HepG2 (cell line): Measurements from ENCODE around the gene CPEB4. TPM values are rescaled to one million over a fixed set of nuclear protein-coding genes. Genes with fewer than 3 reads are reported as not detected.
A peak's percentile ranks its signal among the peaks of the same experiment; 100 is the strongest.

Experiments used
- ARNTL ChIP-seq: sonication (generic); formaldehyde crosslinking; IDR thresholded peaks from 2 replicates; pipeline ENCODE4 v1.4.0; 2020; ENCODE audit warnings: mild to moderate bottlenecking, missing genetic modification reagents
- CHD4 ChIP-seq: fragments of 200-600 bp; sonication (generic); IDR thresholded peaks from 2 replicates; pipeline ENCODE4 v1.7.0; 2017; ENCODE audit warnings: mild to moderate bottlenecking, low read length, borderline replicate concordance
- FOXK2 ChIP-seq: fragments of 450-650 bp; IDR thresholded peaks from 2 replicates; pipeline ENCODE4 v1.6.1; 2016
- KDM1A ChIP-seq: IDR thresholded peaks from 2 replicates; pipeline ENCODE4 v1.6.1; 2016; ENCODE audit warnings: missing compliant biosample characterization
- MED13 ChIP-seq: sonication (generic); formaldehyde crosslinking; IDR thresholded peaks from 2 replicates; pipeline ENCODE4 v1.5.0; 2020; ENCODE audit warnings: missing genetic modification reagents
- RCOR2 ChIP-seq: IDR thresholded peaks from 2 replicates; pipeline ENCODE4 v1.6.1; 2016; ENCODE audit warnings: missing biosample characterization, missing genetic modification reagents
- SIX4 ChIP-seq: sonication (generic); formaldehyde crosslinking; IDR thresholded peaks from 2 replicates; pipeline ENCODE4 v1.4.0; 2020; ENCODE audit warnings: missing genetic modification reagents
- TCF7 ChIP-seq: sonication (generic); IDR thresholded peaks from 2 replicates; pipeline ENCODE4 v1.6.1; 2016; ENCODE audit warnings: antibody characterized with exemption, low read depth
- THAP7 ChIP-seq: sonication (generic); formaldehyde crosslinking; IDR thresholded peaks from 2 replicates; pipeline ENCODE4 v1.8.1; 2023; ENCODE audit warnings: mild to moderate bottlenecking, missing genetic modification reagents
- ZMYM3 ChIP-seq: sonication (generic); formaldehyde crosslinking; IDR thresholded peaks from 2 replicates; pipeline ENCODE4 v1.5.1; 2020; ENCODE audit warnings: mild to moderate bottlenecking, missing genetic modification reagents
- ZNF207 ChIP-seq: fragments of 450-650 bp; IDR thresholded peaks from 2 replicates; pipeline ENCODE4 v1.6.1; 2016; ENCODE audit warnings: antibody characterized with exemption, borderline replicate concordance
- ZNF280D ChIP-seq: sonication (generic); formaldehyde crosslinking; IDR thresholded peaks from 2 replicates; pipeline ENCODE4 v1.5.1; 2020; ENCODE audit warnings: mild to moderate bottlenecking, missing genetic modification reagents
- ZNF282 ChIP-seq: fragments of 450-650 bp; IDR thresholded peaks from 2 replicates; pipeline ENCODE4 v1.6.1; 2018; ENCODE audit not compliant: partially characterized antibody
- ZNF615 ChIP-seq: sonication (generic); formaldehyde crosslinking; IDR thresholded peaks from 2 replicates; pipeline ENCODE4 v1.5.0; 2020; ENCODE audit warnings: mild to moderate bottlenecking, missing genetic modification reagents, borderline replicate concordance
- polyA plus RNA-seq, 8 experiments: library from polyadenylated mRNA; depleted of rRNA in 3 of 8; stranded (reverse) in 7 of 8; unstranded in 1 of 8; fragments of >200 nt; fragmentation: Illumina TruSeq in 4 of 8; extraction: Trizol in 4 of 8; gene quantifications; 2 replicates each; pipeline versions ENCODE4 v1.2.1 to v1.2.3, GENCODE V29; 2011 to 2016; ENCODE audit warnings: low read depth in 4 of 8, missing spikeins in 1 of 8, mixed read lengths in 1 of 8; ENCODE audit not compliant: insufficient read depth in 1 of 8
- total RNA-seq, 5 experiments: library from RNA; depleted of rRNA; stranded (reverse); fragments of >200 nt; fragmentation: Illumina TruSeq; extraction: Trizol; gene quantifications; 2 replicates each; pipeline ENCODE4 v1.2.3, GENCODE V29; 2016; ENCODE audit warnings: low read depth in 1 of 5
- TF ChIP-seq, protein P1 (sequence below): sonication (generic); formaldehyde crosslinking; IDR thresholded peaks from 2 replicates; pipeline ENCODE4 v1.8.1; 2023; ENCODE audit warnings: mild to moderate bottlenecking, missing genetic modification reagents, borderline replicate concordance
- TF ChIP-seq, protein P2 (sequence below): sonication (generic); formaldehyde crosslinking; IDR thresholded peaks from 2 replicates; pipeline ENCODE4 v1.5.1; 2020; ENCODE audit warnings: mild to moderate bottlenecking, moderate library complexity, missing genetic modification reagents

CPEB4 gene
- total and polyA plus RNA-seq, 2 of the 13 experiments (the other 11 are each of a cell fraction or from before 2014, with no cell fraction given): 7.7 to 26.7 TPM

DNA sequence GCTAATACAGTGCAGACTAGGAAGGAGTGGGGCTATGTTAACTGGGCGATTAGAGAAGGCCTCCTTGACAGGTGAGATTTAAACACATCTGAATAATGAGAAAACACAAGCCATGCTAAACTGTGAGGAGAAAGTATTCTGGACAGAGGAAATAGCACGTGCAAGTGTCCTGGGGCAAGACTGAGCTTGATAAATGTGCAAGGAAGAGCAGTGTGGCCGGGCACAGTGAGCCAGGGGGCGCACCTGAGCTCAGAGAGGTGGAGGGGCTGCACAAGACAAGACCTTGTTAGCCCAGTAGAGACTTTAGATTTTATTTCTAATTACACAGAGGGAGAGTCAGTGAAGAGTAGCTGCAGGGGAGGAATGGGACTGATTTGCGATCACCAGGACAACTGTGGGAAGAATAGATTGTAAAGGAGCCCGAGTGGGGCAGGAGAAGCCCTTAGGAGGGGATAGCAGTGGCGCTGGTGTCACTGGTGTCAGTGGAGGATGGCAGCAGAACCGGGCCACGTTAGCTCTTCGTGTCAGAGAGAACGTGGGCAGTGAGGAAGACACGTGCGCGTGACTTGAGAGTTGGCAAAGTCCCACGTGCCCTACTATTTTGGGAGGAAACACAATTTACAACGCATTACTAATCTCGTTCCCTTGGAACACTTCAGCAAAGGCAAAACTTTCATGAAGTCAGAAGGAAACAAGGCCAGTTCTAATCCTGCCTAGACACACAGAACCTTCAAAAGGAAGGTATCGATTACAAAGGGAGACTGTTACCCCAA lies 82.9 kb downstream of the CPEB4 start (continued):
- TF ChIP-seq, protein P1, sequence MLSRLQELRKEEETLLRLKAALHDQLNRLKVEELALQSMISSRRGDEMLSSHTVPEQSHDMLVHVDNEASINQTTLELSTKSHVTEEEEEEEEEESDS (CRISPR knock-in tag): no peak
- TF ChIP-seq ZNF280D (CRISPR knock-in tag) (no peak), ARNTL (0 out of 2 replicates have a peak, but pooled peaks have one; percentile 16), ZNF207 (no peak), ZNF615 (CRISPR knock-in tag) (no peak), THAP7 (no peak), SIX4 (CRISPR knock-in tag) (peak; percentile 19; the same call in 1 of the 2 replicates), TCF7 (peak; percentile 21; the same call in 1 of the 2 replicates), KDM1A (CRISPR knock-in tag) (peak; percentile 83), MED13 (no peak), RCOR2 (CRISPR knock-in tag) (peak; percentile 64; the same call in 1 of the 2 replicates), ZNF282 (no peak), FOXK2 (no peak), CHD4 (0 out of 2 replicates have a peak, but pooled peaks have one; percentile 32), ZMYM3 (CRISPR knock-in tag) (peak; percentile 92)
- TF ChIP-seq, protein P2, sequence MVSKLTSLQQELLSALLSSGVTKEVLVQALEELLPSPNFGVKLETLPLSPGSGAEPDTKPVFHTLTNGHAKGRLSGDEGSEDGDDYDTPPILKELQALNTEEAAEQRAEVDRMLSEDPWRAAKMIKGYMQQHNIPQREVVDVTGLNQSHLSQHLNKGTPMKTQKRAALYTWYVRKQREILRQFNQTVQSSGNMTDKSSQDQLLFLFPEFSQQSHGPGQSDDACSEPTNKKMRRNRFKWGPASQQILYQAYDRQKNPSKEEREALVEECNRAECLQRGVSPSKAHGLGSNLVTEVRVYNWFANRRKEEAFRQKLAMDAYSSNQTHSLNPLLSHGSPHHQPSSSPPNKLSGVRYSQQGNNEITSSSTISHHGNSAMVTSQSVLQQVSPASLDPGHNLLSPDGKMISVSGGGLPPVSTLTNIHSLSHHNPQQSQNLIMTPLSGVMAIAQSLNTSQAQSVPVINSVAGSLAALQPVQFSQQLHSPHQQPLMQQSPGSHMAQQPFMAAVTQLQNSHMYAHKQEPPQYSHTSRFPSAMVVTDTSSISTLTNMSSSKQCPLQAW (CRISPR knock-in tag): peak; percentile 45; the same call in 1 of the 2 replicates
- TF ChIP-seq, all 625 proteins: peak for 12
